Activated naive CD4-positive, alpha-beta T cell (primary cell): ENCODE results near the gene RNF220.

Experiments
- DNase-seq, 4 experiments: peaks; one replicate each; lab custom pipeline; 2025; lab: John Stamatoyannopoulos, UW

Gene RNF220

GRCh38 chr1:44587796-44588460, 182.9 kb downstream of the RNF220 start:
- DNase-seq, result no peak

DNA sequence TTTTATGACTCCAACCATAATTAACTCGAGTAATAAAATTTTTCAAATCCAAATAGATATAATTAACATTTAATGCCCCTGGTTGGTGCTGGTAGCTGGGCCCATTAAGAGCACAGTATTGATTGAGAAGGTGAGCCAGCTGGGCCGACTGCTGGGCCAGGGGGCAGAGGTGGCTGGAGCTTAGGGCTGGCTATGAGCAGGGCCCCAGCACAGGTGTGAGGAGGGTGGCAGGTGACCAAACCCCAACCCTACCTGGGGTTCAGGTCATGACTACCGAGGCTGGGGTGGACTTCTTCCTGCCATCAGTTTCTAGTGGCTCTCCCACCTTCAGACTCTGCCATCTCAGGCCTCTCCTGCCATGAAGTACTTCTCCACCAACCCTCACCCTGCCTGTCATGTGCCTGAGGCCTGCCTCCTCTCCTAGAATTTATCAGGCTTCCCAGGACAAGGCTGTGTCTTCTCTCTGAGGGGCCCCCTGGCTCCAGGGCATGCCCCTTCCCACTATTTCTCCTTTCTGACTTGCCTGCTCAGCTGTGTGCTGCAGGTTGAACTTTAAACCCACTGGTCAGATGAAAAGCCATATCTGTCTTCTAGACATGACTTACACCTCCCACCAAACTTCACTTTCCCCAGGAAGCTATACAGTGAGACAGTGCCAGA, 183.6 kb downstream of the RNF220 start:
- DNase-seq, result no peak

GRCh38 chr1:44590475-44590874, 185.4 kb downstream of the RNF220 start:
- DNase-seq, result no peak

DNA sequence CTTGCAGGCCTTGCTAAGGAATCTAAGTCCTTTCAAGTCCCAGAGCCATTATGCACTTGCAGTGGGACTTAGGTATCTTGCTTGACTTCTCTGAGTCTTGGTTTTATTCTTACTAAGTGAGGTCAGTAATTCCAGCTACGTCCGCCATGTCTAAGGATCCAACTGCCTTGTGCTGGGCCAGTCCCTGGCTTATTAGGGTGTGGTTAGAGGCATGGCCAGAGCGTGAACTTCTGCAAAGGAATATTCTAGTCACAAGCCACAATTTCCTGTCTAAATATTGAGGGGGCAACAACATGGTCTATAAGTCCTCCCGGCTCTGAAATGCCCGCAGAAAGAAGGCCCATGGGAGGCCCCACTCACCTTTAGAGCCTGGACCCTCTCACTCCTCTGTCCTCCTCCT, 186.3 kb downstream of the RNF220 start:
- no peak for DNase-seq

DNA sequence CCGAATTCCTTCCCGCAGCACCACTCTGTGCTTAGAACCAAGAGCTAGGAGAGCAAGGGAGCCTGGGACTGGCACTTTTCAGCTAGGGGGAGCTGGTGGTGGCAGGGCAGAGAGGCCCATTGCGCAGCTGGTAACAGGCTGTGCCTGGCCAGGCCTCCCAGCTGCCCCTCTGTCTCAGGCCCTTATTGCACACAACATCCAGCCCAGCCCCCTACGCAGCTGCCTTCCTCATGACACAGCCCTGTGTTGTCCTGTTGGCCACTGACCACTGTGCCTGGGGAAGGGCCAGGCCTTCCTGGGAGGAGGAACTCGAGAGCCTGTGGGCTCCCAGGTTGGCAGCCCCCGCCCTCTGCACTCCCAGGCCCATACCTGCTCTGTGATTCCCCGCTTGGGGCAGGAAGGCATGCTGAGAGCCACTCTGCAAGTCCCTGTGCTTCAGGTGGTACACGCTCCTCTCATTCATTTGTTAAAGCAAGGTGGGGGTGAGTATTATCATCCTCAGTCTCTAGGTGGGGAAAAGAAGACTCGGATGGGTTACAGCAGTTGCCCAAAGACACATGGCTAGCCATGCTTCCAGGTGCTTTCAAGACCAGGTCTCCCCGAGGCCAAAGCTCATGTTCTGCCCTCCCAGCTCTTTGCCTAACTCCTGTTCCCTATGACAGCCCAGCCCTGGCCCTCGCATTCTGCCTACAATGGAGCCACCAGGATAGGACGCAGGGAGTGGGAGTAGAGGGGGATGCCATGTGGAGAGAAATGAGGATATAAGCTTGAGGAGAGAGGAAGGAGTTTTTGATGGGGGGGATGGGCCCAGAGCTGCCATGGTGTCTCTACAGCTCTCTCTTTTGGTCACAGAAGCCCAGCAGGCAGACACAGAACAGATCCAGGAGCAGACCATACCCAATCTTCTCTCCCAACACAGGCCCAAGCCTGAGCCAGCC, 187.4 kb downstream of the RNF220 start:
- DNase-seq, result no peak

- no peak for DNase-seq
Observed at GRCh38 chr1:44594353-44594752, 189.3 kb downstream of the RNF220 start.

GRCh38 chr1:44594871-44595735, 190.0 kb downstream of the RNF220 start:
- DNase-seq, result peak; percentile 32 to 72 (median 64)

DNA sequence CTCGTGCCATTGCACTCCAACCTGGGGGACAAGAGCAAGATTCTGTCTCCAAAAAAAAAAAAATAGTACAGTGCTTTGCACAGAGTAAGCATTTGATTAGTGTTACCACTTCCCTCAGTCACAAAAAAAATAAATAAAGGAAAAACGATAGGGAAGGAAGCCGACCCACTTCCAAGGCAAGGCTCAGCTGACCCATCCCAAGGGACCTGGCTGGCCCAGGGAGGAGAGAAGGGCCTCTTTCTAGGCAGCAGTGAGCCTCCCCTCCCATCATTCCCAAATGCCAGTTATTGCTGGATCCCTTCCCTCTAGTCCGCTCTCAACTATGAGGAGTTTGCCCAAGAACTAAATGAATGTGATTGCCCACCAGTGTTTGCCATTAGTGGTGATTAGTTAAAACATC, 191.5 kb downstream of the RNF220 start:
- no peak for DNase-seq

GRCh38 chr1:44598167-44598566, 193.1 kb downstream of the RNF220 start:
- no peak for DNase-seq

- no peak for DNase-seq
Observed at GRCh38 chr1:44602634-44603628, 197.9 kb downstream of the RNF220 start.

DNA sequence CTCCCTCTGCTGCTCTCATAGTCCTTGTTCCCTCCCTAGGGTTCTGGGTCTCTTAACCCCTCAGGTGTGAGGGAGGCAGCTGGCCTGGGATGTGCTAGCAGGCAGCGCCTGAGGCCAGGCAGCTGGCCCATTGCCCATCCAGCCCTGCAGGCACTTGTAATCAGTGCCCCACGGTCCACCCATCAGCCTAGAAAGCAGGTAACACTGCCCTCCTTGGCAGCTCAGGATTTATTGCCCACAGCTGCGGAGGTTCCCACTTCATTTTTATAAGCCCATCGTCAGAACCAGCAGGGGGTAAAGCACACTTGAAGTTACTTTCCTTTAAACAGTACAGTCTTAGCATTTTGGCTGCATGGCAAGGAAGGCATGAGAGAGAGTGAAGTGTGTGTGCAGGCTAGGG, 198.7 kb downstream of the RNF220 start:
- DNase-seq, result no peak

GRCh38 chr1:44604157-44604955, 199.3 kb downstream of the RNF220 start:
- DNase-seq, result no peak

DNA sequence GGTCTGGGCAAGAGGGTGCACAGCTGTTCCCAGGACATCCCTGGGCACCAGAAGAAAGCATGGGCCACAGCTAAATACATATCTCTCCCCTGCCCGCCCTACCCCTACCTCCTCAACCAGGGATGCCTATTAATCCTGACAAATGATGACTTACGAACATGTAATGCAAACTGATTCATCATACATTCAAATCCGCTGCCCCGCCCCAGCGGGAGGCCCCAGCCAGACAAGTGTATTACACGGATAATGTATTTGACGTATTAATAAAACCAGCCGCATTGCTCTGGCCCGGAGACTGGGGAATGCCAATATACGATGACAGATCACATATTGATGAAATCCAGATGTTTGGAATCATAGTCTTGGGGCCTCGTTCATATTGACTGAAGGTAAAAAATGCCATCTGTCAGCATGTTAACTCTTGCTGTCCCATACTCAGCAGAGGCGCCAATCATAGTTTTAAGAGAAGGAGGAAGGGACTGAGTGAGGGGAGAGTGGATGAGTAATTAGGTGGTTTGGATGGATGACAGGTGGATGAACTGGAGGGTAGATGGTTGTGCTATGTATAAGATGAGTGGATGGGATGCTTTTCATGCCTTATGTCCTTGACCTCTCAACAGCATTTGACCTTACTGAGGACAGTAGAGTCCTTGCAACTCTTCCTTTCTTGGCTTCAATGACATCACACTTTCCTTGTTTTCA, 201.0 kb downstream of the RNF220 start:
- DNase-seq, result no peak

DNA sequence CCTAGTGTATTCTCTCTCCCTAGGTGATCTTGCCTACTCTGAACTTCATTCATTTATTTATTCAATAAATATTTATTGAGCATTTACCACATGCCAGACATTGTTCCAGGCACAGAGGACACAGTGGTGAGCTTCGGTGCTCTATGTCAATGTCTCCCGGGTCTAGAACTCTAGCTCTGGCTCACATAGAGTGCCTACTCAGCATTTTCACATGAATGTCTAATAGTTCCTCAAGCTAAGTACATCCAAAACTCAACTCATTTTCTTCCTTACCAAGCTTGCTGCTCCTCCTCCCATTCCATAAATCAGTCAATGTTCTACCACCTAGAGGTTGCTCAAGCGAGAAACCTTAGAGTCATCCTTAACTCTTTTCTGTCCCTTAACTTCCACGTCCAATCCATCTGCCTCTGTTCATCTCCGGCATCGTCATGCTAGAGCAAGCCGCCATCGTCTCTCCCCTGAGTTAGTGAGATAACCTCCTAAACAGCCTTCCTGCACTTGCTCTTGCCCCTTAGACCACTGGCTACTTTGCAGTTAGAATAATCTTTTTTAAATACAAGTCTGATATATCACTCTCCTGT, 201.7 kb downstream of the RNF220 start:
- DNase-seq, result no peak

GRCh38 chr1:44608141-44608540, 203.1 kb downstream of the RNF220 start:
- no peak for DNase-seq

- peak in 2 of 4 experiments; percentile 19 to 23 for DNase-seq
Observed at GRCh38 chr1:44609412-44609767, 204.3 kb downstream of the RNF220 start.

- DNase-seq, result no peak
Observed at GRCh38 chr1:44609768-44610526, 204.9 kb downstream of the RNF220 start.
